Activated CD4-positive, alpha-beta T cell treated with anti-CD3 and anti-CD28 coated beads, Interleukin-2, Interleukin-6, amounts not matched to agents 100 ng/mL and 50 ng/mL, durations not matched to agents 16 hours and 8 hours (primary cell): ENCODE data around the gene NAGPA.
A peak's percentile ranks its signal among the peaks of the same experiment; 100 is the strongest.
"Not testable (repeated sequence)": the region's sequence is repeated elsewhere in the genome, so short reads cannot be mapped to it uniquely, and the experiment has no call there.

Source experiments
- DNase-seq: peaks from one replicate; pipeline ENCODE4 v3.0.0-alpha.2; 2020

Gene NAGPA, protein sequence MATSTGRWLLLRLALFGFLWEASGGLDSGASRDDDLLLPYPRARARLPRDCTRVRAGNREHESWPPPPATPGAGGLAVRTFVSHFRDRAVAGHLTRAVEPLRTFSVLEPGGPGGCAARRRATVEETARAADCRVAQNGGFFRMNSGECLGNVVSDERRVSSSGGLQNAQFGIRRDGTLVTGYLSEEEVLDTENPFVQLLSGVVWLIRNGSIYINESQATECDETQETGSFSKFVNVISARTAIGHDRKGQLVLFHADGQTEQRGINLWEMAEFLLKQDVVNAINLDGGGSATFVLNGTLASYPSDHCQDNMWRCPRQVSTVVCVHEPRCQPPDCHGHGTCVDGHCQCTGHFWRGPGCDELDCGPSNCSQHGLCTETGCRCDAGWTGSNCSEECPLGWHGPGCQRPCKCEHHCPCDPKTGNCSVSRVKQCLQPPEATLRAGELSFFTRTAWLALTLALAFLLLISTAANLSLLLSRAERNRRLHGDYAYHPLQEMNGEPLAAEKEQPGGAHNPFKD

DNA sequence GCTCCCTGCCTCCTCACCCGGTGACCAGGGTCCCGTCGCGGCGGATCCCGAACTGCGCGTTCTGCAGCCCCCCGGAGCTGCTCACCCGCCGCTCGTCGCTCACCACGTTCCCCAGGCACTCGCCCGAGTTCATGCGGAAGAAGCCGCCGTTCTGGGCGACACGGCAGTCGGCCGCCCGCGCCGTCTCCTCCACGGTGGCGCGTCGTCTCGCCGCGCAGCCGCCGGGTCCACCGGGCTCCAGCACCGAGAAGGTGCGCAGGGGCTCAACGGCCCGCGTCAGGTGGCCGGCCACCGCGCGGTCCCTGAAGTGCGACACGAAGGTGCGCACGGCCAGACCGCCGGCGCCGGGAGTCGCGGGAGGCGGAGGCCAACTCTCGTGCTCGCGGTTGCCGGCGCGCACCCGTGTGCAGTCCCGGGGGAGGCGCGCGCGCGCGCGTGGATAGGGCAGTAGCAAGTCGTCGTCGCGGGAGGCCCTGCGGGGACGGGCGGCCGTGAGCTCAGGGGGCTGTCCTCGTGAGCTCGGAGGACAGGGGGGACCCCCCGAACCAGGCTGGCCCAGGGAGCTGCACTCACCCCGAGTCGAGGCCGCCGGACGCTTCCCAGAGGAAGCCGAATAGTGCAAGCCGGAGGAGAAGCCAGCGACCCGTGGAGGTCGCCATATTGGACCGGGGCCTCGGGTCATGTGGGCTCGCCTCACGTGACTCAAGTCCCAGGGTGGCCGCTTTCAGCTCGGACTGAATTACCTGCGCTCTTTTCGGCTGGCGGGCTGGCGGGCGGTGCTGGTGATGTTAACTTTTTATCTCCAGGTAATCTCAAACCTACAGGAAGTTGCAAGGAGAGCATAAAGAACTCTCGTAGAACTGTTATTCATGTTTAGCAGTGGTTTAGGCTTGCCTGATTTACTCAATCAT, at the start of gene NAGPA:
NAGPA (minus strand) TSS at position 680 of the 911 bp plus-strand sequence; CDS start at position 659, 21 bp downstream.
- DNase-seq, result peak; percentile 89

DNA sequence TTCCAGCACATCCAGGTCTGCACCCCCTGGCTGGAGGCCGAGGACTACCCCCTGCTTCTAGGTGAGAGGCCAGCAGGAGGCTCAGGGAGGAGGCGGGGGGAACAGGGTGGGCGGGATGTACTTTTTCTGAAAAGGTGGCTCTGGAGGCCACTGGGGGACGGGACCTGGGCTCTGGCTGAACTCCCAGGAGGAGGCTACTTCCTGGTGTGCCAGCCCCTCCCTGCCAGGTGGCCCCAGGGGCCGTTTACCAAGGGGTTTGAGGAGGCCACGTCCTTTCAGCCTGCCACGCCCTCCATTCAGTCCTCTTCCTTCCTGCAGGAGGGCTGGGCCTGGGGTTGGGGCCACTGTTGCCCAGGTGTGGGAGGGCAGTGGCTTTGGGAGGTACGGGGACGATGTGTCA, 47.3 kb upstream of the NAGPA start:
- DNase-seq, result not testable (repeated sequence)

DNA sequence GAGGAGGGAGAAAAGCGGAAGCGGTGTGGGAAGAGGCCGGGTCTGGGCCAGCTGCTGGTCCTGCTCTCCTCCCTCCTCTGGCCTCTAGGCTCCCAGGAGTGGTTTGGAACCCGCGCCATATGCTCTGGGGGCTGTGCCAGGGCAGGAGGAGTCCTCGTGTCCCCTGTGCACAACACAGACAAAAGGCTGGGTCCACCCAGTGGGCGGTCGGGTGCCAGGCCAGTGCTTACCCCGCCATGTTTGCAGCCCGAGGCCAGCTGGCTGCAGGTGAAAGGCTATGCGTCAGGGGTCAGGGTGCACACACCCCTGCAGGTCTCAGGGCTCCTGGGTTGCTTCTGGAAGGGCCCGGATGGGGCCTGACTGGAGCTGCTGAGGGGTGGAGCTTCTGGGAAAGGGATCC, 46.7 kb upstream of the NAGPA start:
- not testable (repeated sequence) for DNase-seq

DNA sequence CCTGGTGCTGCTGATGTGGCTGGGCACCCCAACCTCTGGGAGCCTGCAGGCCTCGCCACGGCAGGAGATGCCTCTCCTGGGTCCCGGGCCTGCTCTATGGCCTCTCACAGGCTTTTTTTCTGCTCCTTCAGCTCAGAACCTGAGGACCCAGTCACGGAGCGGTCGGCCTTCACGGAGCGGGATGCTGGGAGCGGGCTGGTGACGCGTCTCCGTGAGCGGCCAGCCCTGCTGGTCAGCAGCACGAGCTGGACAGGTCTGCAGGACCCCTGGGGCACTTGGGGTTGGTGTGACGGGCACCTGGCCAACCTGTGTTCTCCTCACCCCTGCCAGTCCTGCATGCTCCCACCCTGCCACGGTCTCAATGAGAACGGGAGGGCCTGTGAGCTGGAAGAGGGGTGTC, 44.9 kb upstream of the NAGPA start:
- DNase-seq, result no peak

DNA sequence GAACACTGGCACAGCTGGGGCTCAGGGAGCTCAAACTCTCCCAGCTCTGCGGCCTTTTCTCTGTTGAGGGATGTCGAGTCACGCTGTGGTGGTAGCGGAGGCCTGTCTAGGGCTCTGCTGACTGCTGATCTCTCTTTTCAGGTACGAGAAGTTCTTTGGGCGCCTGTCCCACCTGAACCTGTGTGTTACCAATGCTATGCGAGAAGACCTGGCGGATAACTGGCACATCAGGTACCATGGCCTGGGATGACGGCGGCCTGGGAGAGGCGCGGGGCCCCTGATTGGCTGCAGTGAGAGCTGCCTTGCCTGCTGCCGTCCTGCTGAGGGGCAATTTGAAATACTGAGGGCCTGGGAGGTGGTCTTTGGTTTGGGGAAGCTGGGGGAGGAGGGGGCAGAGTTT, 43.6 kb upstream of the NAGPA start:
- DNase-seq, result no peak

DNA sequence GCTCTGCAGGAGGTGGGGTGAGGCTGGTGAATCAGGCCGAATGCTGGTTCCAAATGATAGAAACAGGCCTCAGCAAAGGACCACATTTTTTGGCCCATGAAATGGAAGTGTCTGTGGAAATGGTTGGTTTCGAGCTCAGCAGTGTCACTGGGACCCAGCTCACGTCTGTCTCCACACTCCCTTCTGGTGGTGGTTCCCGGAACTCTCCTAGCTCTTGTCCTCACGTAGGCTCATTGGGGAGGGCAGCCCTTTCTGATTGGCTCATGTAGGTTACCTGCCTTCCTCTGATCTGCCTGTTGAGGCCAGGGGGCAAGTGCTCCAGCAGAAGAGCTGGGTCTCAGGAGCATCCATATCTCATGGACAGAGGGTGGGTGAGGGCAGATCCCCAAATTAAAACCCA, 41.9 kb upstream of the NAGPA start:
- DNase-seq, result no peak

DNA sequence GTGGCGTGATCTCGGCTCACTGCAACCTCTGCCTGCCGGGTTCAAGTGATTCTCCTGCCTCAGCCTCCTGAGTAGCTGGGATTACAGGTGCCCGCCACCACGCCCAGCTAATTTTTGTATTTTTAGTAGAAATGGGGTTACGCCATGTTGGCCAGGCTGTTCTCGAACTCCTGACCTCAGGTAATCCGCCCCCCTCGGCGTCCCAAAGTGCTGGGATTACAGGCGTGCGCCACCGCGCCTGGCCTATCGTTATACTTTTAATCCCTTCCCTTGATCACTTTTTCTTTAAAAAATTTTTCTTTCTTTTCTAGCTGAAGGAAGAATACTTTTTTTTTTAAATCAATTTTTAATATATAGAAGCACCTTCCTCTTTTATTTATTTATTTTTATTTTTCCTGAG, 40.0 kb upstream of the NAGPA start:
- DNase-seq, result not testable (repeated sequence)

DNA sequence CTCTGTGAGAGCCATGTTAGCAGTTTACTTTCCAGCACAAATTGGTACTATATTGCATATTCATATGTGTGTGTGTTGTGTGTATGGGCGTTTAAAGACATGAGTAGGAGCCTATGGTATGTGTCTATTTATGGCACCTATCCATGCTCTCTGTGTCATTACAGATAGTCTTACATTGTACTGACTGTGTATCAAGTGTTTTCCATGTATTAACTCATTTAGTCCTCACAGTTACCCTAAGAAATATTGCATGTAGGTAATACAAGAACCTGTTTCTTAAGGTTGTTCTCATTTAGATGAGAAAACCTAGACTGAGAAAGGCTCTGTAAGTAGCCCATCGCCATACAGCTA, 39.5 kb upstream of the NAGPA start:
- no peak for DNase-seq

DNA sequence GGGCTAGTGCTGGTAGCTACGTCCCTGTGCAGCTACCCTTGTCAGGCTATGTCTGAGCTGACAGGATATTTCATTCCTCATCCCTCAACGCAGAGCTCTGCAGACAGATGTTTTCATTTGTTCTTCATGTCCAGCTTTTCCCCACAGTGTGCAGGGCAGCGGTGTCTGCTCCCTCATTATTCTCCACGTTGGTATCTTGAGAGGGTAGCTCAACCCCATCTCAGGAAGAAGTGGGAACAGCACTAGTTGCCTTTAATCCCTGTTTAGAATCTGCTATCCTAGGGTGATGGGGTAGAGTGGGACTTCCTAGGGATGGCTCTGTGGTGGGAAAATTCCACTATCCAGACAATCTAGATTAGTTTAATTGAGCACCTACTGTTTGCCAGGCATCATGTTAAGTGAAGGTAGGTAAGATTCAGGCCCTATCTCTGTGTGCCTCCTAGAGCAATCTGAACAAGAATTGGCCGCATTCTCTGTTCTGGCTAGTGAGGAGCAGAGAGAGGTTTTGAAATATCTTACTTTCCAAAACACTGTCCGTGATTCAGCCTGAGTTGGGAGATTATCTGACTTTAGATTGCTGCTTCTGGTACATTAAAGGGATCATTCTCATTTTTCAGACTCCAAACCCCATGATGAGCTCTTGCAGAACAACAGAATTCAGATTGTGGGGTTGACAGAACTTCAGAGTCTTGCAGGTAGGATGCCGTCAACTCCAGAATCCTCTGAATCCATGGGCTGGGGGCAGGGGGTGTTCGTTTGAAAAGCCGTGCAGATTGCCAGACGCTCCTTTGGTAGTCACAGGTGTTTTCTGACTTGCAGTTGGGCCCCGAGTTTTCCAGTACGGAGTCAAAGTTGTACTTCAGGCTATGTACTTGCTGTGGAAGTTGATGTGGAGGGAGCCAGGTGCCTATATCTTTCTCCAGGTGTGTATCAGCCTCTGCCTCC, 38.9 kb upstream of the NAGPA start:
- no peak for DNase-seq

DNA sequence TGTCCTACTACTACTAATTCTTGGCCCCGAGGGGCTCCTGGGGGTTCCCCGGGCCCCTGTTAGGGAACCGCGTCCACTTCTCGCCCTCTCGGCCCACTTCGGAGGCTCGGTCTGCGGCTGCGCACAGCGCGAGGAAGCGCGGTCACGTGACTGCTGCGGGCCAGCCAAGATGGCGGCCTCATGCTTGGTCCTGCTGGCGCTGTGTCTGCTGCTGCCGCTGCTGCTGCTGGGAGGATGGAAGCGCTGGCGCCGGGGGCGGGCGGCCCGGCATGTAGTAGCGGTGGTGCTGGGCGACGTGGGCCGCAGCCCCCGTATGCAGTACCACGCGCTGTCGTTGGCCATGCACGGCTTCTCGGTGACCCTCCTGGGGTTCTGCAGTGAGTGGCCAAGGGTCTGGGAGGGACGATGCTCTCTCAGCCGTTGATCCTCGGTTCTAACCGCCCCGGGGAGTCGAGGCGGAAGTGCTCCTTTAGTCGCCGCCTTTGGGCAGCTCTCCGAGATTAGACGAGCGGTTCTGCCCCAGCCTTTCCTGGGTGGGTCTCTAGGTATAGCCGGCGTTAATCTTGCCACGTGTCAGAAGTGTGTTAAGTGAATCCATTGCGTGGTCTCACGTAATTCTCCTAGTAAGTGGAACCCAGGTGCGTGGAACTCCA, 38.1 kb upstream of the NAGPA start, which contains the start of gene ALG1:
ALG1 (plus strand) TSS at position 163 of the 653 bp plus-strand sequence; CDS start at position 170, 7 bp downstream.
- DNase-seq, result peak; percentile 93

DNA sequence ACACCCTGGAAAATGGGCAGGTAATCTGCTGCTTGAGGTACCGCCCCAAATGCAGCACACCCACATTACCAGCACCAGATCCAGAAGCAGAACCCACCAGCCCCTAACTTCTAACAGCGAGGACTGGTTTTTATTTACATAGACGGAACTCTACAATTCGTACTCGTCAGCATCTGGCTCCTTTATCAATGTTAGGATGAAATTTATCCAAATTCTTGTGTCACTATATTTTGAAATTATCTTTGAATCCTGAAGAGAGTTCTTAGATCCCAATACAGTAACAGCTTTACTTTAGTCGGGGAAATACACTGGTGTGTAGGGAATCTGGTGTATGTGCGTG, 37.6 kb upstream of the NAGPA start:
- DNase-seq, result no peak

DNA sequence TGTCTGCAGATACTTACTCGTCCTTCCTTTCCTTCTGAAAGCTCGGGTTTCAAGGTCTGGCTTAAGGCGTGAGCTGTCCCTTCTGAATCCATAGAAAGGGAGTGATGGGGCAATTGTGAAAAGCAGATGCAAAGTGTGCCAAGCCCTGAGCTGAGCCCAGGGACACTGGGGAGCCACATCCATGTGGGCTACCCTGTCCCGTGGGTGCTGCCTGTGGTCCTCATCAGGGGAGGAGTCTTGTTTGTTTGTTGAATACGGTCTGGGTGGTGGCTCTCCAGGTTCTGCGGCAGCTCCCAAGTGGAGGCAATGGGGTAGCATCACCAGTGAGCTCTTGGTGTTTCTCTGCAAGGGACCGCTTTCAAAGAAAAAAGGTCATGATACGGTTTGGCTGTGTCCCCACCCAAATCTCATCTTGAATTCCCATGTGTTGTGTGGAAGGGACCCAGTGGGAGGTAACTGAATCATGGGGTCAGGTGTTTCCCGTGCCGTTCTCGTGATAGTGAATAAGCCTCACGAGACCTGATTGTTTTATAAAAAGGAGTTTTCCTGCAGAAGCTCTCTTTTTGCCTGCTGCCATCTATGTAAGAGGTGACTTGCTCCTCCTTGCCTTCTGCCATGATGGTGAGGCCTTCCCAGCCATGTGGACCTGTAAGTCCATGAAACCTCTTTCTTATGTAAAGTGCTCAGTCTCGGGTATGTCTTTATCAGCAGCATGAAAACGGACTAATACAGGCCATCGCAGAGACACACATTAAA, 36.9 kb upstream of the NAGPA start:
- DNase-seq, result no peak

DNA sequence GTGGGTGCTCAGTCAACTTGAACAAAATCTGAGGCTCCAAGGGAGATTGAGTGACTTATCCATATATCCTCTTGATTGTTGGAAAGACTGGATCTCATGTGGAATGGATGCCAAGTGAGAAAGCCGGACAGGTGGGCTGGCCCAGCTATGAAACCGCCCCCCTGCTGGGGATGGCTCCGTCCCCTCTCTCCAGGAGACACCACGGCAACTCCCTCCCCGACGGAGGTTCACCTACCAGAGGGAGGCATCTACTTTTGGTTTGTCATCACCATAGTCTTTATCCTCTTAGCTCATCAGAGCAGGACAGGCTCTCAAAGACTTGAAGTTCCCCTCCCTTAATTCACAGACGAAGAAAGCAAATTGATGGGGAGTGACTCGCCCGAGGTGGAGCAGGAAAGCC, 36.1 kb upstream of the NAGPA start:
- no peak for DNase-seq

DNA sequence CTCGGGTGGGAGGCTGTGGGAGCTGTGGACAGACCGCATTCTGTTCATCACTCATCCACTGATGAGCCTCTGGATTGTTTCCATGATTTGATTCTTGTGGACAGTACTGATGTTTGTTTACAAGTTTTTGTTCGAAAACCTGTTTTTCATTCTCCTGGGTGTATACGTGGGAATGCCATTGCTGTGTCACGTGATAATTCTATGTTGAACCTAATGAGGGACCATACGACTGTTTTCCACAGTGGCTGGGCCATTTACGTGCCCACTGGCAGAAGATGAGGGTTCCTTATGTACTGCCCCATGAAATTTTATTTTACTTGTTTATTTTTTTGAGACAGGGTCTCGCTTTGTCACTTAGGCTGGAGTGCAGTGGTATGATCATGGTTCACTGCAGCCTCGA, 35.3 kb upstream of the NAGPA start:
- DNase-seq, result no peak

DNA sequence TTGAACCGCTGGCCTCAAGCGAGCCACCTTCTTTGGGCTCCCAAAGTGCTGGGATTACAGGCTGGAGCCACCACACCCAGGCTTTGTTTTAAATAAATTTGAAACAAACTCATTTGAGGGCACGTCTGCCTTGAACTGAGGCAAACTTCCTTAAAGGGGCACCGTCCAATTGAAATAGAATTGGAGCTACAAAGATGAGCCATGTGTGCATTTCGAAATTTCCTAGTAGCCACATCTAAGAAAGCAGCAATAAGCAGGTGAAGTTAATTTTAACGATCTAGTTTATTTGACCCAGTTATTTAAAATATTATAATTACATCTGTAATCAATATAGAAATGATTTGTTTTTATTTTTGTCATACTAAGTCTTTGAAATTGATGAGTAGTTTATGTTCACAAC, 32.8 kb upstream of the NAGPA start:
- DNase-seq, result no peak

DNA sequence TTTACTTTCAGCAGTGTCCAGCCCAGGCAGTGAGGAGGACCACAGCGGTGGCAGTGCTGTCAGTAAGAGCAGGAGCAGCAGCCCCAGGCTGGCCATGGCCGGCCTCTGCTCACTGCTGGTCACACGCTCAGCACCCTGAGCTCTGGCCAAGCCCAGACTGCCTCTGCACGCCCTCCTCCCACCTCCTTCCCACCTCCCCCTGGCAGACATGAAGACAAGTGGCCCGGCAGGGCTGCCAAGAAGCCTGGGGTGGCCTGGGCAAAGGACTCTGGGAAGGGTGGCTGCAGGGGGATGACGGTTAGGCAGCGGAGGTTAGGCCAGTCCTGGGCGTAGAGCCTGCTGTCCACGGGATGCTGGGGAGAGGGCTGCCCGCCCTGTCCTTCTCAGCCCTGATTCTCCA, 32.1 kb upstream of the NAGPA start, which contains the start of gene C16orf89:
C16orf89 (minus strand) TSS at position 144 of the 400 bp plus-strand sequence; CDS start at position 96, 48 bp downstream.
- DNase-seq, result no peak

DNA sequence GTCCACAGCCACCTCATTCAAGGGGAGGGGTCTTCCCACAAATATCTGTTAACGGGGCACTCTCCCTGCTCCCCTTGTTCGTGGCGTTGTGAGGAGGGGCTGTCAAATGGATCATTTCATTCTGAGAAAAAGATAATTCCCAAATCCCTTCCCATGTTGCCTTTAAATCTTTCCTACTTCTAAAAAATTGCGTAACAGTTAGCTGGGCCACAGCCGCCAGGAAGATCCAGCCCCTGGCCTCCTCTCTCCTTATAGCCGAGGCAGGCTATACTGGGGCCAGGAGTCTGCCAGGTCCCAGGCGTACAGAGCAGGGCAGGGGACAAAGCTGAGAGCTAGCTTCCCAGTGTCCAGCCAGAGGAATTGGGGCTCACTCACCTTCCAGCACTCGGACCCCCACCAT, 31.6 kb upstream of the NAGPA start:
- DNase-seq, result no peak

DNA sequence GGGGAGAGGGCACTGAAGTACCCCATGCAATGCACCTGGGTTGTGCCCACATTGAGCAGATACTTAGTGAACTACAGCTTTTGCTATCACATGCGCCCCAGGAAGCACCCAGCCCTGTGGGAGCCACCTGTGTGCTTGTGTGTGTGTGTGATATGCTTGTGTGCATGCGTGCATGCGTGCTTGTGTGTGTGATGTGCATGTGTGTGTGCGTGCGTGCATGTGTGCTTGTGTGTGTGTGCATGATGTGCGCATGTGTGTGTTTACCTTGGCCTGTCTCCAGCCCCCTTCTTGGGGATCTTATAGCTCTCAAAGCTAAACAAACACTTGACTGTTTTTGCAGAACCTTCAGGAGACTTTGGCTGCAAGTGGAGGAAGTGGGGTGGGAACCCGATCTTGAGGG, 31.2 kb upstream of the NAGPA start:
- DNase-seq, result no peak

DNA sequence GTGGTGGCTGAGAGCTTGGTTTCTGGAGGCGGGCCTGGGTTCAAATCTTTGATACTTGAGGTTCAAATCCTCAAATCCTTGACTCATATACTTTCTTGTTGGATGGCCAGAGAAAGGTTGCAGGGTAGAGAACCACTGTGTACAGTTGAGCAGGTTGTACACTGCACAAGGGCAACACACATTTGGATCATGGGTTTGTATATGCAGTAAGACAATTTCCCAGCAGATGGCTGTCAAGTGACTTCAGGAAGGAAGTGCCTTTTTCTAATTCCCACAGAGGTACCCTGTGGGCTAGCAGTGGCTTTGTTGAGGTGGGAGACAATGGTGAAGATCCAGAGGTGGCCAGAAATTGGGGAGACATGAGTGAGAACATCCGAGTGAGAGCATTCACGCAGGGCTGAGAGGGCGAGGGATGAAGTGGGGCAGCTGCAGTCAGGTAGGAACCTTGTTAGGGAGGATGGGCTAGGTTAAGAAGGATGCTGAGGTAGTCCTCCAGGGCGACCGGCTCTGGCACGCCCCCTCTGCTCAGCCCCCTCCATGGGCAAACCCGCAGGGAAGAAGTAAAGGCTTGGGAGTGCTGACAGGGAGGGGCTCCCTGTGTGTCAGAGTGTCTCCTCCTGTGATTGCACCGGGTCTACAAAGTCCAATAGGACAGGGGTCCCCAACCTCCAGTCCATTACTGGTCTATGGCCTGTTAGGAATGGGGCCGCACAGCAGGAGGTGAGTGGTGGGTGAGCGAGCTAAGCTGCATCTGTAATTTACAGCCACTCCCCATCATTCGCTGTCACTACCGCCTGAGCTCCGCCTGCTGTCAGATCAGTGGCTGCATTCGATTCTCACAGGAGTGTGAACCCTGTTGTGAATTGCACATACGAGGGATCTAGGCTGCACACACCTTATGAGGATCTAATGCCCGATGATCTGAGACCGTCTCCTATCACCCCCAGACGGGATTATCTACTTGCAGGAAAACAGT, 29.3 kb upstream of the NAGPA start:
- no peak for DNase-seq

DNA sequence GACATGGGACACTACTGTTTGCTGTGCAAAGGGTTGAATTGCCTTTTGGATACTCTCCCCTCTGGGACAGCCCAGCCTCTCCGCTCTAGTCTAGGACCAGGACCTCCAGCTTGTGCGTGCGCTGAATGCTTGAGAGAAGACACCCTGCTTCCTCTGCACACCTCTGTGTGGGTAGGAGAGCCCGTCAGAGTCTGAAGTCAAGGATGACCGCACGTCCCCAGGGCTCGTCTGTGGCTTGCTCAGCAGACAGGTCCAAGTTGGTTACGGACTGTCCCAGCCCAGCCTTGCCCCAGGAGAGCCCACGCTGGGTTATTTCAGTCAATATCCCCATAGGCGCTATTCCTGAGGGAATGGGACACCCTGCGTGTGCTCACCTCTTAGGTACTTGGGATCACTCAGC, 28.3 kb upstream of the NAGPA start:
- DNase-seq, result no peak
